Amniotic epithelial cell (primary cell): ENCODE data around the gene CHRNA3.
A peak's percentile ranks its signal among the peaks of the same experiment; 100 is the strongest.

Experiments used
- DNase-seq: peaks from one replicate; pipeline ENCODE4 v3.0.0-alpha.2; 2010; ENCODE audit warnings: low read depth

The CHRNA3 gene

DNA sequence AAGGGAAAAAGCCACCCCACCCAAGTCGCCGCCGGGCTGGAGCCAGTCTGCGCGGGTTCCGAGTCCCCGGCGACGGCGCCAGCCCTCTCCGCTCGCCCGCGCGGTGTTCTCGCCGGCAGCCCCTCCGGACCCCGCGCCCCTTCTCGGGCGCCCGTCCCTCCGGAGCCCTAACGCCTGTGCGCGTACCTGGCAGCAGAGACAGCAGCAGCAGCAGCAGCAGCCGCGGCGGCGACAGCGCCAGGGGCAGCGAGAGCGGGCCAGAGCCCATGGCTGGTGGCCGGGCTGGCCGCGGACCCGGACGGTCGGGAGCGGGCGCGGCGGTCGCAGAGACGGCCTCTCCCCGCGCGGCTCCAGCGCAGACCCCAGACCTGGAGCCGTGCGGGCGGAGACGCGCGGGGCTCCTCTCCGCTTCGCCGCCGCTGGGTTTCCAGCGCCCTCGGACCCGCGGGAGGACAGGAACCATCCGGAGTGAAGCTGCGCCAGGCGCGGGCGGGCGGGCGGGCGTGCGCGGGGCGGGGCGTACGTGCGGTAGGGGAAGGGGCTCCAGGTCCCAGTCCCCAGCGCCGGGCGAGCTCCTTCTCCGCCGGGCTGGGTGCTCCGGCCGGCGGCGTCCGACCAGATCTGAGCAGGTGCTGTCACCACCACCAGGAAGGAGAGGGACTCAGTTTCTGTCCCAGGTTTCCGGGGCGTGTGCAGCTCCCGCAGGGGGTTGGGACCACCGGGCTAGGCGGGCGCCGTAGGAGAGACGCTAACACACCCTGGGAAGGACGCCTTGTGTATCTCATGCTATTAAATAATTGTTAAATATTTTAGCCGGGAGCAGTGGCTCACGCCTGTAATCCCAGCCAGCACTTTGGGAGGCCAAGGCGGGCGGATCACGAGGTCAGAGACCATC, at the start of gene CHRNA3:
CHRNA3 (minus strand) TSS at position 470 of the 895 bp plus-strand sequence; CDS start at position 268, 202 bp downstream.
- DNase-seq, result no peak

DNA sequence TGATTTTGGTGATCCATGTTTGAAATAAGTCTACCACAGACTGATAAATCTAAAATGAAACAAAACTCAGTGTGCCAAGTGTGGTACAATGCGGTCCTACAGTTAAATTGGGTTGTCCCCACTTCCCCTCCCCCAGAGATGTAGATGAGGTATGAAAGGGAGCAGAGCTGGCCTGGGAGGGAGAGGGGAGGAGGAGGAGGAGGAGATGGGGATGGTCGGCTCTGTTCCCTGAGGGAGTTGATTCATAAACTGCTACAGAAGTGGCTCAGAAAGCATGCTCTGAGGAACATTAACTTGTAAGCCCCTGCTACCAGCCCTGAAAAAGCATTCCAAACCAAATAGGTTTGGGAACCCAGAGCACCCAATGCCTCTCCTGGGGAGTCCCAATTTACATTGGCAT, 48.2 kb upstream of the CHRNA3 start:
- no peak for DNase-seq

DNA sequence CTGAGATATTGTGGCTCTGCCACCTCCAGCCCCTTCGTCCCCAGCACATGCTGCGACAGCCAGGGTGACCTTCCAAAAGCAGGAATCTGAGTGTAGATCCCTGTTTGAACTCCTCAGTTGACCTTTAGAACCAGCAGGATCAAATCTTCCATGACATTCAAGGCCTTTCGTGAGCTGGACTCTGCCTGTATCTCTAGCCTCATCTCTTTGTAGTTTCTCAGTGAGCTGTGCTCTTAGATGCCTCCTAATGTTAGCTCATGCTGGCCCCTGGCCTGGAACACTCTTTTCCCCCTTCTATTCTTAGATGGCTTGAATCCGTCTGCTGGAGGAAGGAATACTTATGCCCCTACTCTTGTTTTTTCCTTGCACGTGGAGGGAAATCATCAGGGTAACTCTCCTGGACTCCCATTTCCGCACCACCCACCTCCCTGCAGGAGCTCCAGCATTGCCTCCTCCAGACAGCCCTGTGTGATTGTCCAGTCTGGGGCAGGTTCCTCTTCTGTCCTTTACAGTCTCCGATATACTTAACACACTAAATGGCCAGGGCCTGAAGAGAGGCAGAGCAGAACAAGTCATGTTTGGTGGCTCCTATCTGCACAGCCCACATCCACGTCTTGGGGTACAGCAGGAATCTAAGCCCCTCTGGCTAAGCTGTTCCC, 46.9 kb upstream of the CHRNA3 start:
- DNase-seq, result no peak

DNA sequence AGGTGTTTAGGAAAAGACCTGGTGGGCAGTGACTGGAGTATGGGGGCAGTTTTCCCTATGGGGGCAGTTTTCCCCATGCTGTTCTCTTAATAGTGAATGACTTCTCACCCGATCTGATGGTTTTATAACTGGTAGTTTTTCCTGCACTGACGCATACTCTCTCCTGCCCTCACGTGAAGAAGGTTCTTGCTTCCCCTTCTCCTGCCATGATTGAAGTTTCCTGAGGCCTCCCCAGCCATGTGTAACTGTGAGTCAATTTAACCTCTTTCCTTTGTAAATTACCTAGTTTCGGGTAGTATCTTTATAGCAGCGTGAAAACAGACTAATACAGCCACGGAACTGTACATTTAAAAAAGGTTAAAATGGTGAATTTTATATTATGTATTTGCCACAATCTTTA, 45.2 kb upstream of the CHRNA3 start:
- DNase-seq, result no peak

DNA sequence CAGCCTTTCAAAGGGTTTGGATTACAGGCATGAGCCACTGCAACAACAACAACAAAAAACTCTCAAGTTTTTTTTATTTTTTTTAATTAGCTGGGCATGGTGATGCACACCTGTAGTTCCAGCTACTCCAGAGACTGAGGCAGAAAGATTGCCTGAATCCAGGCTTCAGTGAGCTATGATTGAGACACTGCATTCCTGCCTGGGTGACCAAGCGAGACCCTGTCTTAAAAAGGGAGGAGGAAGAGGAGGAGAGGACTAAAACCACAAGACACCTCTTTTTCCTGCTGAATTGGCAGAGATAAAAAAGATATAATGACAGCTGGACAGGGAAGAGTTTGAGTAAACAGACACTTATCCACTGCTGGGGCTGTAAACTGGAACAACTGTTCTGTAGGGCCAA, 42.9 kb upstream of the CHRNA3 start:
- DNase-seq, result no peak

DNA sequence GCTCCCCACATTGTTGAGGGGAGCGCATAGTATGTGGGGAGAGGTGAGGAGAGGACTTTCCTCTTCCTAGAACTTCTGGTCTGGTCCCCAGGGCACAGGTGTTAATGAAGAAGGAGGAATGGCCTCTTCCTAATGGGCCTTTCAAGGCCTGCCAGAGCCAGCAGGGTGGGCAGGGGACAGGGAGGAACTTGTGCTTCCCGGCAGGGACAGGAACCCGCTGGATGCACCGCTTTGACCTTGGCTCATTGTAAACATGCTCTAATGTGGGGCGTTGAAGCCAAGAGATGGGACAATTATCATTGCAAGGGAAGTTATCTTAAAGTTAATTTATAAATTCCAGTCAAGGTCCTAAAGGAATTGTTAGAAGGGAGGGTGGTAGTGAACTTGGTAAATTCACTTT, 41.2 kb upstream of the CHRNA3 start:
- no peak for DNase-seq

DNA sequence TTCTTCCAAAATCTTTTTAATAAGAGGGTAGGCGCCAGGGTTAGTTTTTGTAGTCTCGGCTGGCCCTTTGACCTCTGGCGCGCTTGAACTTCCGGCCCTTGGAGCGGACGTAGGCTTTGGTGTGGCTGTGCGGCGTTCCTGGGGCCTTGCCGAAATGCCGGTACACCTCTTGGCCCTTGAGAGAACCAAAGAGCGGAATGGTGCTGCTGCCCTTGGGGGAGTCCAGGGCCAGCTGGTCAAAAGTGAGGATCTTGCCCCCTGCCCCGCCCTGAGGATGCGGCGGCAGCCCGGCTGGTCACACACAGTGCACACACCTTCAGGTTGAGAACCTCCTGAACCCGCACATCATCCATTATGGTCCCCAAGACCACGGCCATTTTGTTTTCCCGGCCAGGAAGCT, 40.2 kb upstream of the CHRNA3 start:
- no peak for DNase-seq

DNA sequence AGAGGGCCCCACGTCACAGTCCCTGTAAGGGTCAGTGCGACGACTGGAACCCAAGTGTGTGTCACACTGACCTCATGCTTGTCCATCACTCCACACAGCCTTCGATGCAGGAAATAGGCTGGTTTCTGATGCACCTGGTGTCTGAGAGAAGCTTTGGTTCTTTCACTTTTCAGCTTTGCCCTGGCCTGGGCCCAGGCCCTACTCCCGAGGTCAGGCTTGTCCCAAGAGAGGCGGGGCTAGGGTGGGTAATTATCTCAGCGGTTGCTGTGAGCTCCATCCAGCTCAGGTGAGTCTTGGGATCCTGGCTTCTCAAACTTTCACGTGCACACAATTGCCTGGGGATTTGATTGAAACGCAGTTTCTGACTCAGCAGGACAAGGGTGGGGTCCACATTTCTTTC, 39.8 kb upstream of the CHRNA3 start:
- no peak for DNase-seq

DNA sequence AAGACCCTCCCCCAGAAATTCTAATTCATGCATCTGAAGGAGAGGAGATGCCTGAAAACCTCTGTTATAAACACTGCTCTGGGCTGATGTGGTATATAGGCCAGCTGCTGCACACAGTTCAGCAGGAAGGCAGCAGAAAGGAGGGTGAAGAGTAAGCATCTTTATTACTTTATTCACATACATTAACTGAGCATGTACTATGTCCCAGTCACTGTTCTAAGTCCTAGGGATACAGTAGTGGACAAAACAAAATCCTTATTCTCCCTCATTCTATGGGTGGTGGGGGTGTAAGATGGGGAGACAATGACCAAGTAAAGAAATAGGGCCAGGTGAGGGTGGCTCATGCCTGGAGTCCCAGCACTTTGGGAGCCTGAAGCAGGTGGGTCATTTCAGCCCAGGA, 38.0 kb upstream of the CHRNA3 start:
- DNase-seq, result no peak

DNA sequence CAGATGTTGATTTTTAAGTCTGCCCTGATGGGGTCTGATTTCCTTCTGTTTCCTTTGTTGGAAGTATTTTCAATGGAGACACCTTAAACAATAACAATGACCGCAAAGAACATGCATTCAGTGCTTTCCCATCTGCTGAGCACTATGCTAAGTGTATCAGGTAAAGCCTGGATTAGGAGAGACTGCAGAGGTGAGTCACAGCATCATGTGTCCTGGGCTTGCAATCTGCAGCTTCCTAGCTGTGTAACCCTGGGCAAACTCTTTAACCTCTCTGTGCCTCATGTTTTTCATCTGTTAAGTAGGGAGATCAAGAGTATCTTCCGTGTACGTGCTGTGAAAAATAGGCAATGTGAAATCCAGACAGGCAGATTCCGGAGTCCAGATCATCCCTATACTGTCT, 33.5 kb upstream of the CHRNA3 start:
- peak; percentile 10 for DNase-seq

DNA sequence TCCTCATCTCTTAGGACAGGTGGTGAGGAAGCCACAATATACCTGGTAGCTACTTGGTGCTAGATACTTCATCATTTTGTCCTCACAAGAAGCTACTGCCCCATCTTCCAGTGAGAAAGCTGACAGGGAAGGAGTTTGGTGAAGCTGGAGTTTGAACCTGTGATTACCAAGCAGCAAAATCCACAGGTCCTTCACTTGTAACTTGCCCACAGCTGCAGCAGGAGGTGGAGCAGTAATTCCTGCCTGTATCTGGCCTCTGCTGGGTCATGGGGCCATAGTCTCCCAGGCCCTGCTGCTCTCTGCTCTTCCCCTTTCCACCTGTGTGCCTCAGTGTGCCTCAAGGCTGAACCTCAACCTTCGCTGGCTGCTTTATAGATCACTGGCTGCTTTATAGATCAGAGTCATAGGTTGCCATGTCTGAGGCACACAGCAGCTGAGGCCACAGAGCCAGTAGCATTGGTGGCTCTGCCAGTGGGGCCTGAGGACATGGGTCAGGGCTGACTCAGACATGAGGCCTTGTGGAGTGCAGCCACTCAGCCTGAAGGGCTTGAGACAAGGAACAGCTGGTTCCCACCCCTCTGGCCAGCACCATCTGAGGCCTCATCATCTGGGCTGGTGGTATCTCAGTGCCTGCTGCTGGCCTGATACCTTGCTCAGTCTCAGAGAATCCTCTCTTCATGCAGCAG, 31.3 kb upstream of the CHRNA3 start:
- DNase-seq, result no peak

DNA sequence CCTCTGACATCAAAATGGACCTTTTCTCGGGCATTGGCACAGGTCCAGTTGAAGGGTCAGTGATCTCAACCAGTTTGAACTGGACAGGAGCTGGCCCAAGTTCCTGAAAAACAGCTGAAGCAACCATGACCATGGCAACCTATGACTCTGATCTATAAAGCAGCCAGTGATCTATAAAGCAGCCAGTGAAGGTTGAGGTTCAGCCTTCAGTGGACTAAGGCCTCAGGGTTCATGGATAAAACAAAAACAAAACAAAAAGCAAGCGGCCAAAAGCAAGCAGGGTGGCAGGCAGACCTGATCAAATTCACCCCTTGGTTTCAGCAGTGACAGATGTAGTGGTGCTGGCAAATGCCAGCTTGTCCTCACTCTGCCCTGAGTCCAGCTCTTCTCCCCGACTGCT, 30.2 kb upstream of the CHRNA3 start:
- DNase-seq, result no peak

DNA sequence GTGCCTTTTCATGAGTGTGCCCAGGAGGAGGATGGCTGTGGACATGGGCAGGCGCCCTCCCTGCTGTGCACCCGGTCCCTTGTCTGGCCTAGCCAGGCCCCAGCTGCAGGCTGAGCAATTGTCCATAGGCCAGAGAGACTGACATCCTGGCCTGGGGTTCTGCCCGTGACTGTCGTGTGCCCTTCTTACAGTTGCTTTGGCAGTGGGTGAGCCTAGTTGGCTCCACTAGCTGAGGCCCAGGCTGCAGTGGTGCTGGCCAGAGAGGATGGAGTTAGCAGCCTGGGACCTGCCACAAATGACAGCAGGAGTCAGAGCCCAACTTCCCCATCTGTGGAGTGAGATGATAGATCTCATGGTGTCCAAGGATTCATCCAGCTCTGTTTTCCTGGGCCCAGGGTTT, 29.2 kb upstream of the CHRNA3 start:
- no peak for DNase-seq

DNA sequence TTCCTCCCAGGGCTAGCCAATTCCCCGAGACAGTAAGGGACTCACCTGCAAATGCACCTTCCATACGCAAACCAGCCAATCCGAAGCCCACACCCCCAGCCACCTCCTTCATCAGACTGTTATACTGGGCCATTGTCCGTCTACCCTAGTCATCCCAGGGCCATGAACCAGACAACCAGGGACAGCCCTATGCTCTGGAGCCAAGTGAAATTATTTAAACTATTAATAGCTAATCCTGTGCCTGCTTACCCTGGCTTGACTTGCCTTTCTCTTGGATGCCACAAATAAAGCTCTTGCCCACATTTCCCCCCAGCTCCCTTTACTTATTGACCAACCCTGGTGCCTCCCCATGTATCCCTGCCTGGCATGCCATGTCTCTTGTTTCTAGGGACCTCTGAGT, 24.2 kb upstream of the CHRNA3 start:
- no peak for DNase-seq

DNA sequence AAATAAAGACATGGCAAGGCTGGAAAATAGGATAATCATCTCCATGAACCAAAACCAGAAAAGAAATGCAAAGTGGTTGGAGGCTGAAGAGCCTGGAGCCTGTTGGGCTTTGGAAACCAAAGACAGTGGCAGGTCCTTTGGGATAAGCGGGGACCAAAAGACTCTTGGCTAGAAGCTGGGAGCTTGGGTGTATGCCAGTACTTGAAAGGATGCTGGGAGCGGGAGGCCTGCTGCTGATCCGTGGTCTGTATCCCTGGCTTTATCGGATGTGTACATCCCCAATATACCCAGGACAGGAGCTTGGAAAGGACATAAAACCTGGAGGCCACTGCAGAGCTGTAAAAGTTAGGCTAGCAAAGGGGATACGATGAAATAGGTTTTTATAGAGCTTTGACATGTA, 21.5 kb upstream of the CHRNA3 start:
- DNase-seq, result no peak

DNA sequence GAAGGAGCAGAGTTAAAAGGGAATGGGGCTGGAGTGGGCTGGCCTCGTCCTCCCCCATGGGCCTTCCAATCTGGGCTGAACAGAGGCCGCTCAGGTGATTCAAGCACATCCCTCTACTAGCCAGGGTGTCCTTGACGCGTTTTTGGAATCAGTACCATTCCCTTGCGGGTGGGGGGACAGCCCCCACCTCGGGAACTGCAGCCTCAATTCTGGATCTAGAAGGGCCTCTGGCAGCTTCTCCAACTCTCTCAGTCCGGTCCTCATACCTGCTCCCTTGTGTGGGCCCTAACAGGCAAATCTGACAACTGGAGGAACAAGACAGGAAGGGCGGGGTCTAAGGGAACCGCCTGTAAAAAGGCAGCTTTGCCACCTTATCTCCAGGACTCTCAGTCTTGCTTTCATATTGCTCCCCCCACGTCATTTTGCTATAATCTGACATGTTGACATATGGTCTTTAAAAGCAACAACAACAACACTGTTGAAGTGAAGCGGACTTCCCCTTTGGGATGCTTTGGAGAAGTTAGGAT, 21.0 kb upstream of the CHRNA3 start:
- no peak for DNase-seq

DNA sequence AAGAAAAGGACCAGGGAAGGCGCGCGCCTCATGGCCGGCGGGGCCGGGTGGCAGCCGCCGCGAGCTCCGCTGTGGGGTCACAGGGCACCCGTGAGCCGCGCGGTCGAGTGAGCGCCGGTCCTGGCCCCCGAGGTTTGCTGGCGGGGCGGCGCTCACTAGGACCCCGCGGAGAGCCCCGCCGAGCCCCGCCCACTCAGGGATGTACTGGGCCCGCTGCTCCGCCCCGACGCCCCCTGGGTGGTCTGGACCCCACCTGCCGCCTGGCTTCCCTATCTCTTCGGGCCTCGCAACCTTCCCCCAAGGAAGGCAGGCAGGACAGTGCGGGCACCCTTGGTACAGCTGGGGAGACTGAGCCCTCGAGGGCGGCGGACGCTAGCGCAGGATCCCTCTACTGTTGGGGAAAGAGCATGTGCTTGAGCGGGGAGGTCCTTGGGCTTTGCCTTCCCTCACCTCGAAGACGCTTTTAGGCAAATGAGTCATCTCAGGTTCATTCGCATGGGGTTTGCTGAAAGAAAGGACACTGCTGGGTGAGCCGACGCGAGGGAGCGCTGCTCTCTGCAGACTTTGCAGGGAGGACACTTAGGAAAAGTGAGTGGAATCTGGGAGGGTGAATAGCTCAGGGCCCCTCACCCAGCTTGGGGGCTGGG, 20.4 kb upstream of the CHRNA3 start, which contains the start of gene CHRNB4:
CHRNB4 (minus strand) TSS at position 109 of the 647 bp plus-strand sequence; CDS start at position 32, 77 bp downstream.
- peak; percentile 32 for DNase-seq

DNA sequence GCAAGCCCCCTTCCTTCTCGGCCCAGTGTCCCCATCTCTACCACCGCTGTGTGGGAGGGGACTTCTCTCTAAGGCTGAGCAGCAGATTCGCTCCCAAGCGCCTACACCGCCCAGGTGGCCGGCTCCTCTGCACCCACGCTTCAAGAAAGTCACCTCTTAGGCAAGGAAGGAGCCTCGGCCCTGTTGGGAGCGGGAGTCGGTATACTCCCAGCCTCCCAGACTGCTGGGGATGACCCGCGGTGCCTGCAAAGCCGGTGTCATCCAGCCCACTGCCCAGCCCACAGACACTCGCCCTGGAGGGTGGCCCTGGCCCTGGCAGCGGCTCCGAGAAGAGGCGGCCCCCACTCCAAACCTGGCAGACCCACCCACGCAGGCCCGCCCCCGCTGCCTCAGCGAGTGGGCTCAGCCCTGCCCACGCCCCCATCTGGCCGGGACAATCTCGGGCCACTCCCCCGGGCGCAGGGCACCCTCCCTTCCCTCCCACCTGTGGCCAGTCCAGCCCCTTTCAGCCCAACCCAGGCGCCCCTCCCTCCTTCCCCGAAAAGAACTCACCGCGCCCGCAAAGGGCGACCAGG, 19.8 kb upstream of the CHRNA3 start:
- no peak for DNase-seq

DNA sequence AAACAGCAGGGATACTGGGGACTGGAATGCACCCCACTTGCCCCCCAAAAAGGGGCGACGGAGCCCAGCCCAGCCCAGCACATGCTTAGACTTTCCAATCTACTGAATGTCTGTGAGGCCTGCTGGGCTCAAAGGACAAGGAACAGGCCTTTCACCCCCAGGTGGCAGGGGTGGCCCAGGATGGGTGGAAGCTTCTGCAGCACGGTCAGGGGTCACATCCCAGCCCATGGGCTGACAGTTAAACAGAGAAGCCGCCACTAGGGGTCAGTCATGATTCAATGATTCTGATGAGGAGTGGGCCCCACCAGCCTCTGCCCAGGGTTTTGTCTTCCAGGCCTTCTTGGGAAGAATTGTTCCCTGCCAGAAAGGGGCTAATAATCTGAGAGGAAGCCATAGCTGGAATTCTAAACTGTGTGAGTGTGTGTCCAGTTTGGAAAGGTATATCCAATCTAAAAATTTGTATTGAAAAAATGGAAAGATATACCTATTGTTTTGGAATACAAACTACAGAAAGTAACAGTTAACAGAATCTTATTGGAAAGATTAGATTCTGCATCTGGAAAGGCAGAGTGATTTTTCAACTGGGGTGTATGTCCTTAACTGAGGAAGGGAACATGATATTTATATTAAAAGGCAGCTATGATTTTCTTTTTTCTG, 18.0 kb upstream of the CHRNA3 start:
- peak; percentile 28 for DNase-seq

DNA sequence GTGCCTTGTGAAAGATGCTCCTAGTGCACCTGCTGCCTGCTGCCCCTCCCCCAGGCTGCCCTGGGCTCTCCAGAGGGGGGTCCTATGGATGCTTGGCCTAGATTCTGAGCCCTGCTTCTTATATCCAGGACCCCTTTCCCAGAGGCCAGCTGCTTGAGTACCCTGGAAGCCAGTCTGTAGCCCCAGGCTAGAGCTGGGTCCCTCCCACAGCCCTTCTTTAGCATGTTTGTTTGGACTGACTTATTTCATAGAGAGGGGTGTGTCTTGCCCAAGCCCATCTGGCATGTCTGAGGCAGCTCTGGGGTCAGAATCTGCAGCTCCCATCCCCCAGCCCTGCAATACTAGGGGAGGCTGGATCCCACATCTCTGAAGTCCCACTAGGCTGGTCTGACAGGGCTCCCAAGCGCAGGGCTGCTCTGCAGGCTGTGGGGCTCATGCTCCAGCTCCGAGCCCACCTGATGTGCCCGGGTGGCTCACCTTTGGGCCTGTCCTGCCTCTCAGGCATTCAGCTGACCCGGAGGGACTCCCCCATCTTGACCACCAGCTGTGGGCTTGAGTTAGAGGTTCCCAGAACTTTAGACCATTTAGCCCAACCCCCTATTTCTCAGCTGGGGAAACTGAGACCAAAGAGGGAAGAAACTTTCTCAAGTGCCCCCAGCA, 17.1 kb upstream of the CHRNA3 start:
- DNase-seq, result no peak
